Left lung (tissue), 10 donors: ENCODE results near the gene PLA2G4F. TPM values are rescaled to one million over a fixed set of nuclear protein-coding genes. Genes with fewer than 3 reads are reported as not detected.

Experiments used
- ATAC-seq: fragments of 200-7000 bp; cut with Tn5 transposase; one replicate; pipeline ENCODE4 v1.9.1; 2020; ENCODE audit warnings: moderate library complexity
- DNase-seq, 4 donors: peaks; one replicate each; pipeline ENCODE4 v3.0.0-alpha.2; 2013 to 2020
- H3K27ac ChIP-seq, 2 donors: fragments of 200-600 bp; sonication (generic) in 1 of 2; one replicate each; pipeline versions ENCODE4 v1.5.0 to v1.8.0; 2020 to 2021
- H3K27me3 ChIP-seq, 2 donors: fragments of 200-600 bp; sonication (generic) in 1 of 2; one replicate each; pipeline versions ENCODE4 v1.5.0 to v1.8.0; 2020 to 2021
- H3K36me3 ChIP-seq, 2 donors: fragments of 200-600 bp; sonication (generic) in 1 of 2; one replicate each; pipeline versions ENCODE4 v1.5.0 to v1.8.0; 2020 to 2021
- H3K4me1 ChIP-seq, 2 donors: fragments of 200-600 bp; one replicate each; pipeline ENCODE4 v1.8.0; 2021
- H3K4me3 ChIP-seq, 2 donors: fragments of 200-600 bp; sonication (generic) in 1 of 2; one replicate each; pipeline versions ENCODE4 v1.5.0 to v1.8.0; 2020 to 2021; ENCODE audit warnings: mild to moderate bottlenecking in 1 of 2
- H3K9me3 ChIP-seq, 2 donors: fragments of 200-600 bp; sonication (generic) in 1 of 2; one replicate each; pipeline versions ENCODE4 v1.5.0 to v1.8.0; 2020 to 2021
- intact Hi-C, 2 donors: fragments of 100-400 bp; cut with DNase I; formaldehyde crosslinking; loops; one replicate each; pipeline versions ENCODE4 v1.11.2 to v1.14.2; 2022
- microRNA-seq, 2 donors: library from miRNA; unstranded; fragments of <30 nt; microRNA quantifications; one replicate each; pipeline ENCODE4, GENCODE V29; 2019
- polyA plus RNA-seq, 6 donors: library from polyadenylated mRNA; unstranded; fragments of 120-200 nt; gene quantifications; one replicate each; pipeline ENCODE4 v1.2.1, GENCODE V29; 2013; ENCODE audit not compliant: insufficient read length in 6 of 6
- total RNA-seq, 2 donors: library from RNA; stranded (reverse); fragmentation: NEBNext Ultra II Directional; extraction: Animal tissue kit (Norgen Biotek cat#: 25700); gene quantifications; one replicate each; pipeline ENCODE4 v1.2.1, GENCODE V29; 2021
- TF ChIP-seq, protein P1 (sequence below), 2 donors: fragments of 200-600 bp; sonication (generic) in 1 of 2; IDR thresholded peaks; one replicate each; pipeline versions ENCODE4 v1.5.0 to v1.8.0; 2021; ENCODE audit warnings: antibody characterized with exemption in 2 of 2
- donor health status: DM: no; HTN: yes; CAD: no.
- donor health status: DM: no; HTN: no; CAD: no.

PLA2G4F gene
- total and polyA plus RNA-seq, 8 donors, result 3.1 to 100 (median 12.7) TPM

DNA sequence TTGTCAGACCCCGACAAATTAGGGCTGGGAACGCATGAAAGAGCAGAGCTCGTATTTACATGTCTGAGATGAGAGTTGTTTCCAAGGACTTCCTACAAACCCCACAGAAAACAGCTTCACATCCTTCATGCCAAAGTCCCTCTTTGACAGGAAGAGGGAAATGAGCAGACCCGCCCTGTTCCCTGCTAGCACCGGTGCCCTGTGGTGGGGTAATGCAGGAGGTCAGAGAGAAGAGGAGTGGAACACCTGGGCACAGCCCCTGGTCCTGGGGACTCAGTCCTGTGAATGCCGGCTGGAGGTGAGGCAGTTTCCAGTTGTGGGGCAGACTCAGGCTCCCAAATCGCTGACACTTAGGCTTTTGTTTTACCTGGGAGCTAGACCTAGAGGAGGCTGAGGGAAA is 66.1 kb downstream of the PLA2G4F start:
- Histone ChIP-seq H3K36me3 (no peaks in the 10 kb centered on the region), H3K27me3 (no peaks in the 10 kb centered on the region), H3K27ac (no peak overlapping the region), H3K4me3 (no peak overlapping the region), H3K9me3 (no peaks in the 10 kb centered on the region), H3K4me1 (no peaks in the 10 kb centered on the region)
- TF ChIP-seq, protein P1, sequence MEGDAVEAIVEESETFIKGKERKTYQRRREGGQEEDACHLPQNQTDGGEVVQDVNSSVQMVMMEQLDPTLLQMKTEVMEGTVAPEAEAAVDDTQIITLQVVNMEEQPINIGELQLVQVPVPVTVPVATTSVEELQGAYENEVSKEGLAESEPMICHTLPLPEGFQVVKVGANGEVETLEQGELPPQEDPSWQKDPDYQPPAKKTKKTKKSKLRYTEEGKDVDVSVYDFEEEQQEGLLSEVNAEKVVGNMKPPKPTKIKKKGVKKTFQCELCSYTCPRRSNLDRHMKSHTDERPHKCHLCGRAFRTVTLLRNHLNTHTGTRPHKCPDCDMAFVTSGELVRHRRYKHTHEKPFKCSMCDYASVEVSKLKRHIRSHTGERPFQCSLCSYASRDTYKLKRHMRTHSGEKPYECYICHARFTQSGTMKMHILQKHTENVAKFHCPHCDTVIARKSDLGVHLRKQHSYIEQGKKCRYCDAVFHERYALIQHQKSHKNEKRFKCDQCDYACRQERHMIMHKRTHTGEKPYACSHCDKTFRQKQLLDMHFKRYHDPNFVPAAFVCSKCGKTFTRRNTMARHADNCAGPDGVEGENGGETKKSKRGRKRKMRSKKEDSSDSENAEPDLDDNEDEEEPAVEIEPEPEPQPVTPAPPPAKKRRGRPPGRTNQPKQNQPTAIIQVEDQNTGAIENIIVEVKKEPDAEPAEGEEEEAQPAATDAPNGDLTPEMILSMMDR (IDR thresholded peaks at IDR 0.05), result no peak
- intact Hi-C loops, result no loop called here
- peak in 1 of 4 donors; percentile 23 for DNase-seq
- no peak for ATAC-seq

DNA sequence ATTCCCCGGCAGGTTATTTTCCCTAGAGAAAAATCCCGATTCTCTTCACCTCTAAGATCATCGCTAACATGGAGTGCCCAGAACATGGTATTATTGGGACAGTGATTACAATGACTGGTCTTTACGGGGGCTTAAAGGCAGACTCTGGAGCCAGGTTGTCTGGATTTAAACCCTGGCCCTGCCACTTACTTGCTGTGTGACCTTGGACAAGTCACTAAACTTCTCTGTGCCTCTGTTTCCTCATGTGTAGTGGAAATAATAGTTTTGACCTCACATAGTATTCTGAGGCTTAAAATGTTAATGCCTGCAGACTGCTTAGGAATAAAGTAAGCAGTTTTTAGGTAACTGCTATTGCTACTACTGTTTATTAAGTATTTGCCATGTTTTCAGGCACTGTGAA is 66.5 kb downstream of the PLA2G4F start:
- Histone ChIP-seq H3K4me1 (peaks cover 0 to under 1% of the 10 kb centered on the region in 2 donors), H3K4me3 (no peak overlapping the region), H3K36me3 (no peaks in the 10 kb centered on the region), H3K27ac (no peak overlapping the region), H3K27me3 (no peaks in the 10 kb centered on the region), H3K9me3 (no peaks in the 10 kb centered on the region)
- no peak for ATAC-seq
- intact Hi-C loops, result no loop called here
- no peak for DNase-seq
- TF ChIP-seq, protein P1 (IDR thresholded peaks at IDR 0.05), result no peak

Small RNA genes lying within 50 kb of the gene (microRNA-seq; reads per million reads assigned to microRNA genes)
- 23.8 to 28.1 reads per million in 2 donors for gene MIR627

Other genes with a start within 250 kb of the PLA2G4F start
- gene EHD4, start 184.1 kb downstream of the PLA2G4F start, total RNA-seq, result 10 to 100 TPM; 23.0 to 32.6 TPM
- 10 to 100 TPM; 11.7 to 14.4 (median 12.2) TPM for gene EHD4, start 184.1 kb downstream of the PLA2G4F start, polyA plus RNA-seq
- 1 to 10 TPM in 1 of 2 donors, under 1 TPM in 1; 0.12 to 1.2 TPM for gene PLA2G4E, start 135.6 kb downstream of the PLA2G4F start, total RNA-seq
- under 1 TPM; 0.06 to 0.15 (median 0.08) TPM for gene PLA2G4E, start 135.6 kb downstream of the PLA2G4F start, polyA plus RNA-seq
- under 1 TPM; 0.08 to 0.15 TPM for gene PLA2G4D, start 62.1 kb downstream of the PLA2G4F start, total RNA-seq
- under 1 TPM; 0.06 to 0.17 (median 0.13) TPM for gene PLA2G4D, start 62.1 kb downstream of the PLA2G4F start, polyA plus RNA-seq
- gene VPS39, start 51.7 kb upstream of the PLA2G4F start, total RNA-seq, result 10 to 100 TPM; 57.8 to 65.6 TPM
- 10 to 100 TPM; 74.8 to 87.7 (median 83.3) TPM for gene VPS39, start 51.7 kb upstream of the PLA2G4F start, polyA plus RNA-seq
- 10 to 100 TPM; 70.9 to 85.3 TPM for gene GANC, start 116.6 kb upstream of the PLA2G4F start, total RNA-seq
- gene GANC, start 116.6 kb upstream of the PLA2G4F start, polyA plus RNA-seq, result 10 to 100 TPM; 30.1 to 42.2 (median 34.2) TPM
- 100 to 1,000 TPM; 110 to 118 TPM for gene TMEM87A, start 116.8 kb upstream of the PLA2G4F start, total RNA-seq
- 10 to 100 TPM; 63.6 to 82.7 (median 73.1) TPM for gene TMEM87A, start 116.8 kb upstream of the PLA2G4F start, polyA plus RNA-seq
- 10 to 100 TPM; 27.3 to 32.9 TPM for gene CAPN3, start 202.9 kb upstream of the PLA2G4F start, total RNA-seq
- 10 to 100 TPM; 12.4 to 18.4 (median 16.1) TPM for gene CAPN3, start 202.9 kb upstream of the PLA2G4F start, polyA plus RNA-seq